BLaER1 (cell line): ENCODE results near the gene GDF9.

Source experiments
- H3K27ac ChIP-seq: shearing (Covaris generic); formaldehyde crosslinking; 2 replicates; pipeline ENCODE4 v1.8.1; 2022
- H3K27me3 ChIP-seq: shearing (Covaris generic); formaldehyde crosslinking; 2 replicates; pipeline ENCODE4 v1.8.1; 2022
- H3K36me3 ChIP-seq: shearing (Covaris generic); formaldehyde crosslinking; 2 replicates; pipeline ENCODE4 v1.8.1; 2022
- H3K4me1 ChIP-seq: shearing (Covaris generic); formaldehyde crosslinking; 2 replicates; pipeline ENCODE4 v1.8.1; 2022
- H3K4me2 ChIP-seq: shearing (Covaris generic); formaldehyde crosslinking; 2 replicates; pipeline ENCODE4 v1.8.1; 2022
- H3K4me3 ChIP-seq: shearing (Covaris generic); formaldehyde crosslinking; 2 replicates; pipeline ENCODE4 v1.8.1; 2022
- H3K9ac ChIP-seq: shearing (Covaris generic); formaldehyde crosslinking; 2 replicates; pipeline ENCODE4 v1.8.1; 2022
- H3K9me3 ChIP-seq: shearing (Covaris generic); formaldehyde crosslinking; 2 replicates; pipeline ENCODE4 v1.8.1; 2022
- H4K20me1 ChIP-seq: shearing (Covaris generic); formaldehyde crosslinking; 2 replicates; pipeline ENCODE4 v1.8.1; 2022
- Cebpa-rat ChIP-seq: shearing (Covaris generic); IDR thresholded peaks from 2 replicates; pipeline ENCODE4 v1.8.1; 2022

The GDF9 gene

GRCh38 chr5:132822650-132823480 lies 43.4 kb downstream of the GDF9 start:
- peak overlapping the region; percentile 53 for H3K4me2 ChIP-seq
- H3K9me3 ChIP-seq, result no peaks in the 10 kb centered on the region
- H3K27me3 ChIP-seq, result peaks cover 100% of the 10 kb centered on the region
- 0 out of 2 replicates have a peak overlapping the region, but pooled peaks have one; percentile 36 for H3K4me3 ChIP-seq
- H4K20me1 ChIP-seq, result peaks cover 32% of the 10 kb centered on the region; the same call in 1 of the 2 replicates
- H3K36me3 ChIP-seq, result no peaks in the 10 kb centered on the region
- H3K27ac ChIP-seq, result no peak overlapping the region
- no peak for TF ChIP-seq Cebpa-rat
- no peak overlapping the region for H3K9ac ChIP-seq
- no peaks in the 10 kb centered on the region; the same call in 1 of the 2 replicates for H3K4me1 ChIP-seq

GRCh38 chr5:132821791-132822190 lies 44.5 kb downstream of the GDF9 start:
- peaks cover 100% of the 10 kb centered on the region for H3K27me3 ChIP-seq
- no peak overlapping the region for H3K4me2 ChIP-seq
- H3K4me3 ChIP-seq, result no peak overlapping the region
- no peaks in the 10 kb centered on the region; the same call in 1 of the 2 replicates for H3K4me1 ChIP-seq
- no peak overlapping the region for H3K9ac ChIP-seq
- H4K20me1 ChIP-seq, result peaks cover 32% of the 10 kb centered on the region; the same call in 1 of the 2 replicates
- no peak for TF ChIP-seq Cebpa-rat
- no peaks in the 10 kb centered on the region for H3K9me3 ChIP-seq
- H3K36me3 ChIP-seq, result no peaks in the 10 kb centered on the region
- H3K27ac ChIP-seq, result no peak overlapping the region

DNA sequence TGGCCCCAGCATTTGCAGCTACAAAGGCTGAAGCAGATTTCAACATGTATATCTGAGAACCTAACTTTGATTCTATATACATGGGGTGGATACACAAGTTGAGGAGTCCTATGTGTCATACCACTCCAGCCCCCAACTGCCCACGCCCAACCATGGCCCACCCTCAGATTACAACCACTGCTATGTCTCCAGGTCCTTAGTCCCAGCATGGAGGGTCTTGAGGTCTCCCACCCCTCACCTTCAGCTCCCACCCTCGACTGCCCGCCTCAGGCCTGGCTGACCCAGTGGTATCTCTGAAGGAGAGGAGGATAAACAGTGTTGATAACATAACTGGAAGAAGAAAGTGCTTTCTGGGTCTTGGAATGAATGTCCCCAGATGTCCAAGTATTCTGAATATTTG lies 44.9 kb downstream of the GDF9 start:
- Histone ChIP-seq H3K27me3 (peaks cover 96% of the 10 kb centered on the region), H3K36me3 (no peaks in the 10 kb centered on the region), H3K4me1 (no peaks in the 10 kb centered on the region; the same call in 1 of the 2 replicates), H3K4me3 (no peak overlapping the region), H3K4me2 (no peak overlapping the region), H3K27ac (no peak overlapping the region), H3K9ac (no peak overlapping the region), H4K20me1 (peaks cover 32% of the 10 kb centered on the region; the same call in 1 of the 2 replicates), H3K9me3 (no peaks in the 10 kb centered on the region)
- no peak for TF ChIP-seq Cebpa-rat

- Histone ChIP-seq H3K4me3 (no peak overlapping the region), H3K4me1 (no peaks in the 10 kb centered on the region; the same call in 1 of the 2 replicates), H3K27ac (no peak overlapping the region), H3K9ac (no peak overlapping the region), H3K9me3 (no peaks in the 10 kb centered on the region), H4K20me1 (peaks cover 21% of the 10 kb centered on the region; the same call in 1 of the 2 replicates), H3K36me3 (no peaks in the 10 kb centered on the region), H3K4me2 (0 out of 2 replicates have a peak overlapping the region, but pooled peaks have one; percentile 43), H3K27me3 (peaks cover 89% of the 10 kb centered on the region)
- TF ChIP-seq Cebpa-rat, result no peak
These were observed 46.0 kb downstream of the GDF9 start for GRCh38 chr5:132820162-132820754.

DNA sequence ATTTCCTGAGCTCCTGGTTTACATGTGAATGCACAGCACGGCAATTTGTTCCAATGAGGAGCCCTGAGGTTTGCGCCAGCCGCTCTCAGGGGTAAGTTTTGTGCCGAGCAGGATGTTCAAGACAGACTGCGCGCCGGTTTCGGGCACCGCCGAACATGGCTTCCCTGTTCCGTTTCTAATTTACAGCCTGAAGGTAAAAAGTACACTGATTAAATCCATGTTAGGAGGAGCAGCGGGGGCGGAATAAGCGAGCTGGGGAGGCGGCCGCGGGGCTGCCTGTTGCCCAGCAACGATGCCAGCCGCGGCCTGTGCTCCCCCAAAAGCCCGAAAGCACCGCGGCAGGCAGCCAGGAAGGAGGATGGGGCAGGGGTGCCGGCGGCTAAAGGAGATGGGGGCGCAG lies 46.8 kb downstream of the GDF9 start:
- H3K4me2 ChIP-seq, result peak overlapping the region; percentile 43
- H3K4me3 ChIP-seq, result no peak overlapping the region

DNA sequence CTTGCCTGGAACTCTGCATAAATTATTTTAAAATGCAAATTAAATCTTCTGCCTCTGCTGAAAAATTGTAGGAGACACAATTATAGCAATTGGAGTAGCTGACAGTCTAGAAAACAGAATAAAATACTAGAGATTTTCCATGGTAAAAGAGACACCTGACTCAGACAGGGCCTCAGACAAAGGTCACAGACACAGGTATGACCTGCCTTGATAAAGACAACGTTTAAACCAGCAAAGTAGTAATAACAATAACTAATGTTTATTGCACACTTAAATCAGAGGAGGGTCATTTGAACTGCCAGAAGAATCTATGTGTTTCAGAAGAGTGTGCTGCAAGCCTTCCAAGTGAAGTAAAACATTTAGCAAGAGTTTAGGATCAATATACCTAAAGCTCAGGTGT lies 49.3 kb downstream of the GDF9 start:
- Histone ChIP-seq H3K4me1 (peaks cover 13% of the 10 kb centered on the region), H3K9me3 (peaks cover 11% of the 10 kb centered on the region), H3K36me3 (no peaks in the 10 kb centered on the region), H3K4me2 (no peak overlapping the region), H3K9ac (no peak overlapping the region), H3K27me3 (peaks cover 89% of the 10 kb centered on the region), H4K20me1 (peaks cover 26% of the 10 kb centered on the region), H3K4me3 (no peak overlapping the region), H3K27ac (no peak overlapping the region)
- TF ChIP-seq Cebpa-rat, result no peak

More for the DNA sequence above, 46.8 kb downstream of the GDF9 start:
- peaks cover 89% of the 10 kb centered on the region for H3K27me3 ChIP-seq
- no peaks in the 10 kb centered on the region for H3K36me3 ChIP-seq
- H4K20me1 ChIP-seq, result peaks cover 15% of the 10 kb centered on the region; the same call in 1 of the 2 replicates
- no peak overlapping the region for H3K9ac ChIP-seq
- TF ChIP-seq Cebpa-rat, result no peak
- peaks cover 4% of the 10 kb centered on the region for H3K9me3 ChIP-seq
- H3K4me1 ChIP-seq, result no peaks in the 10 kb centered on the region; the same call in 1 of the 2 replicates
- no peak overlapping the region for H3K27ac ChIP-seq

- no peak for TF ChIP-seq Cebpa-rat
- H3K9me3 ChIP-seq, result peaks cover 11% of the 10 kb centered on the region
- H3K36me3 ChIP-seq, result no peaks in the 10 kb centered on the region
- peaks cover 89% of the 10 kb centered on the region for H3K27me3 ChIP-seq
- no peak overlapping the region for H3K9ac ChIP-seq
- peaks cover 26% of the 10 kb centered on the region for H4K20me1 ChIP-seq
- no peak overlapping the region for H3K4me2 ChIP-seq
- H3K4me3 ChIP-seq, result no peak overlapping the region
- H3K4me1 ChIP-seq, result peaks cover 13% of the 10 kb centered on the region
- no peak overlapping the region for H3K27ac ChIP-seq
These were observed 49.7 kb downstream of the GDF9 start for GRCh38 chr5:132816554-132816953.

- TF ChIP-seq Cebpa-rat, result no peak
- peaks cover 89% of the 10 kb centered on the region for H3K27me3 ChIP-seq
These were observed 50.2 kb downstream of the GDF9 start for GRCh38 chr5:132816083-132816482.

DNA sequence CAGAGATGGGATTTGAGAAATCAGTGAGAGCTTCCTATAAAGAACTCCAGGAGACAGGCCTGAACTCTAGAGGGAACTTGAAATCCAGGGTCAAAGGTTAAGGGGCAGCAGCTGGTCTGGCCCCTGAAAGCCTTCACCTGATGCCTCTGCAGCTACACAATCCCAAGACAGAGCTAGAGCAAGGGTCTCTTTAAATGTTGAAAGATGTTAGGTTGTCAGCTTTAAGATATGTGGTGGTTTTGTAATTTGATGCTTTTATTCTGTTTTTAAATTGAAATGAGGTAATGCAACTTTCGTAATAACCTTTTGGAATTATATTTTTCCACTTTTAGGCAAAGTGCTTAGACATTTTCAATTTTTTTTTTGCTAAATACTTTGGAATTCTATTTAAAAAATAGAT lies 50.8 kb downstream of the GDF9 start:
- Histone ChIP-seq H3K27ac (no peak overlapping the region), H3K4me3 (no peak overlapping the region), H3K9me3 (peaks cover 11% of the 10 kb centered on the region), H3K9ac (no peak overlapping the region), H3K4me2 (no peak overlapping the region), H3K27me3 (peaks cover 88% of the 10 kb centered on the region), H4K20me1 (peaks cover 26% of the 10 kb centered on the region), H3K36me3 (no peaks in the 10 kb centered on the region), H3K4me1 (peaks cover 13% of the 10 kb centered on the region)
- no peak for TF ChIP-seq Cebpa-rat

More at GRCh38 chr5:132816083-132816482, 50.2 kb downstream of the GDF9 start:
- peaks cover 11% of the 10 kb centered on the region for H3K9me3 ChIP-seq
- H3K27ac ChIP-seq, result no peak overlapping the region
- H3K4me1 ChIP-seq, result peaks cover 13% of the 10 kb centered on the region
- H3K36me3 ChIP-seq, result no peaks in the 10 kb centered on the region
- peaks cover 26% of the 10 kb centered on the region for H4K20me1 ChIP-seq
- no peak overlapping the region for H3K9ac ChIP-seq
- H3K4me3 ChIP-seq, result no peak overlapping the region
- H3K4me2 ChIP-seq, result no peak overlapping the region
